HG02840 (cell line): ENCODE data around the gene PPFIA4.

Experiments used
- ATAC-seq: cut with Tn5 transposase; IDR thresholded peaks from one replicate; pipeline ENCODE4 v1.9.1; 2021; ENCODE audit warnings: mild to moderate bottlenecking, moderate library complexity, moderate number of reproducible peaks; ENCODE audit not compliant: unreplicated experiment, low FRiP score

PPFIA4 gene

GRCh38 chr1:203039609-203040512 is 13.6 kb downstream of the PPFIA4 start:
- ATAC-seq, result no peak

GRCh38 chr1:203040513-203041275 is 14.4 kb downstream of the PPFIA4 start:
- no peak for ATAC-seq

- no peak for ATAC-seq
Observed at GRCh38 chr1:203041351-203041932, 15.2 kb downstream of the PPFIA4 start.

GRCh38 chr1:203043830-203044545 is 17.7 kb downstream of the PPFIA4 start:
- ATAC-seq, result no peak

GRCh38 chr1:203044546-203045250 is 18.4 kb downstream of the PPFIA4 start:
- no peak for ATAC-seq

GRCh38 chr1:203045336-203045735 is 19.0 kb downstream of the PPFIA4 start:
- no peak for ATAC-seq

GRCh38 chr1:203045821-203046594 is 19.7 kb downstream of the PPFIA4 start:
- no peak for ATAC-seq

GRCh38 chr1:203046984-203047630 is 20.8 kb downstream of the PPFIA4 start:
- ATAC-seq, result no peak

GRCh38 chr1:203048086-203048485 is 21.8 kb downstream of the PPFIA4 start:
- no peak for ATAC-seq

GRCh38 chr1:203048555-203049051 is 22.3 kb downstream of the PPFIA4 start:
- ATAC-seq, result no peak

- no peak for ATAC-seq
Observed at GRCh38 chr1:203049077-203049476, 22.8 kb downstream of the PPFIA4 start.

GRCh38 chr1:203049576-203050180 is 23.4 kb downstream of the PPFIA4 start:
- ATAC-seq, result no peak

- ATAC-seq, result no peak
Observed at GRCh38 chr1:203050826-203051225, 24.5 kb downstream of the PPFIA4 start.

GRCh38 chr1:203051841-203052324 is 25.6 kb downstream of the PPFIA4 start:
- no peak for ATAC-seq

- ATAC-seq, result no peak
Observed at GRCh38 chr1:203052601-203053000, 26.3 kb downstream of the PPFIA4 start.

- no peak for ATAC-seq
Observed at GRCh38 chr1:203054184-203054583, 27.9 kb downstream of the PPFIA4 start.

- no peak for ATAC-seq
Observed at GRCh38 chr1:203054642-203055041, 28.4 kb downstream of the PPFIA4 start.
